Cardiac septum (tissue), 1 donor: ENCODE measurements around the gene CCN2. TPM values are rescaled to one million over a fixed set of nuclear protein-coding genes. Genes with fewer than 3 reads are reported as not detected.

Experiments used
- DNase-seq: peaks from one replicate; pipeline ENCODE4 v3.0.0-alpha.2; 2020; ENCODE audit warnings: low spot score
- intact Hi-C: fragments of 100-400 bp; cut with DNase I; formaldehyde crosslinking; loops from one replicate; pipeline ENCODE4 v1.14.0; 2022
- total RNA-seq: library from RNA; stranded (reverse); fragmentation: NEBNext Ultra II Directional; extraction: Animal tissue kit (Norgen Biotek cat#: 25700); gene quantifications from one replicate; pipeline ENCODE4 v1.2.1, GENCODE V29; 2021
- donor health status: DM: no; HTN: no; CAD: no.

CCN2 gene
- total RNA-seq, 1 donor from 2014 or later: 76.5 TPM

DNA sequence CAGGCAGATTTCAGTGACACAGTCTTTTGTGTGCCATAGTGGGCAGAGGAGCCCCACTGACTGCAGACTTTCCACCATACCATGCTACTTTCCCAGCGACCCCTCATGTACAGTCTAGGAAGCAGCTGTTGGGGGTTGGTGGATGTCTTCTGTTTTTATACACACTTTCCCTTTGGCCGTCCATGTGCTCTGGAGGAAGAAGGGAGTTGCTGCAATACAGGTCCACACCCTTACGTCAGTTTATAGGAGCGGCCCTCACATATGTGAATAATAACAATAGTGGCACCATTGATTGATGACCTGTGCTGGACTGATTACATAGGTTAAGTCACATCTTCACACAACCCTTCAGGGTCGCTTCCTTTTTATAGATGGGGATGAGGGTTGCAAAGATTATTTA is 17.5 kb upstream of the CCN2 start:
- intact Hi-C loops: no loop called here
- no peak for DNase-seq

GRCh38 chr6:131967948-131968347 is 16.8 kb upstream of the CCN2 start:
- no peak for DNase-seq
- intact Hi-C loops: no loop called here

DNA sequence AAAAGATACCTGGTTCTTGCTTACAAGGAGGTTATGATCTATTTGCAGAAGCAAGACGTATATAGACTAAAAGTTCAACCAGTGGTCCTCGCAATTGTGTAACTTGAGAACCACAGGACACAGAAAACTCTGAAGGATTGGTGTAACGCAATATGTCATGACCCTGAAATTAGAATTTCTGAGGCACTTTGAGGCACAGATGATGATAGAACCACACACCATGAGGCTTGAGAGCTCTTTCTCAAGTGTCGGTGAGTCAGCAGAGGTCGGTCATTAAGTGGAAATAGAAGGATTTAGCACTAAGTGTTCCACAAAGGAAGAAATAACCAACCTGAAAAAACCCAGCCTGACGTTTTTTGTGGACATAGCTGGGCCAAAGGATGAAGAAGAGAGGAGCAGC is 15.3 kb upstream of the CCN2 start:
- DNase-seq: no peak
- intact Hi-C loops: no loop called here

GRCh38 chr6:131963063-131963462 is 11.9 kb upstream of the CCN2 start:
- intact Hi-C loops: no loop called here
- DNase-seq: no peak

DNA sequence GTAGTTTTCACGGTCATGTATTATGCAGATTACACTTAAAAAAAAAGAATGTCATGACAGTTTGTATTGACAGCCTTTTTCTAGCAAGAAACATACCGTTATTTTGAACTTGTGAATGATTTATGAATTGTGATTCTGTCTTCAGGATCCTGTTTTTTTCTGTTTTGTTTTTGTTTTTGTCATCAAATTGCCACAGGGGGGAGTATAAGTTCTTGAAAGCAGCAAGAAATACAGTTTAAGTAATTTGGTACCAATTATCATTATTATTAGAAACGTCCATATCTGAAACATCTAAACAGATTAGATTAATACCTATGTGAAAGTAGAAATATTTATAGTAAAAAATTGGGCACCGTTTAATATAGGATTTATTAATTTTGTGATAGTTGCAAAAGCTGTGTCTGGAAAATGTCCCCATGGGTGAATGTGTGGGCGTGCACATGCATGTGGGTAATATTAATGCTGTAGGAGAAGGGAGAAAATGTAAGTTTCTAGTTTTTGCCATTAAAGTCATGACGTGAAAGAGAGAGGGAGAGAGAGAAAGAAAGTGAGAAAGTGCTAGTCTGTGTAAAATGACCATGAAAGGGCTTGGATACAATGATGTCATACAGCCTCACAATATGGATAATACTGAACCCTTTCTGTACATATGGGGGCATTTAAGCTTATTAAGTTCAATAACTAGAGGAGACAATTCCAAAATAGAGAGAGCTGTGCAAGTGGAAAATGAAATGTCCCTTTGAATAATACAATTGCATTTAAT is 9.4 kb upstream of the CCN2 start:
- intact Hi-C loops: no loop called here
- DNase-seq: no peak

GRCh38 chr6:131958542-131959470 is 7.6 kb upstream of the CCN2 start:
- no peak for DNase-seq
- intact Hi-C loops: no loop called here

DNA sequence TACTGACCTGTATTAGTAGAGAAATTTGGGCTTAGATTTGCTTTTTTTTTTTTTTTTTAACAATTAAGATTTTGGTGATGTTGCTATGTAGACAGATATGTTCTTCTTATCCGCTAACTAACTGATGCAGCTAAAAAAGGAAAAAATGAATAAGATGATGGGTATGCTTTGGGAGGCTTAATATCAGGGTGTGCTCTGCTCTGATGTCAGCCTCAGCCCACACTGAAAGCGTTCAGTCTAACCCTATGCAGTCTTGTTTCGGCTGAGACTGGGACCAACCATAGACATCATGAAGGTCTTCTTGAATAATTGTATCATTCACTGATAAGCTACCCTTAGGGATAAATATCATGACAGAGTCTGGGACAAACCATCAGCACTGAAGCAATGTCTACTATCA is 6.9 kb upstream of the CCN2 start:
- intact Hi-C loops: no loop called here
- DNase-seq: no peak

DNA sequence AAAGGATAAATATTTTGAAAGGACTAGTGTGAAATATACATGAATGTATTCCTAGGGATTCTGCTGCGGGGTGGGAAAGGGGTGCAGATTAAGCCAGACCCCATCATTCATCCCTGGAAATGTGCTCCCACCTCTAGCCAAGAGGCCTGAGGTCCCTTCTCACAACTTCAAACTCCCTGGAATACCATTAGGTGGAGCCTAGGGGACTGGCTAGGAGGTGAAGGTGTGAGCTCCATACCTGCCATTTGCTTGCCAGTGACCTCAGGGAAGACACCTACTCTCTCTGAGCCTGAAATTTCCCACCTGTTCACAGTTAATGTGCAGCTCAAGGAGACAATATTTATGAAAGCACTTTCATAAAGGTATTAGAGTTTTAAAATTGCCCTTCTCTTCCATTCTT is 4.7 kb upstream of the CCN2 start:
- intact Hi-C loops: no loop called here
- DNase-seq: no peak

DNA sequence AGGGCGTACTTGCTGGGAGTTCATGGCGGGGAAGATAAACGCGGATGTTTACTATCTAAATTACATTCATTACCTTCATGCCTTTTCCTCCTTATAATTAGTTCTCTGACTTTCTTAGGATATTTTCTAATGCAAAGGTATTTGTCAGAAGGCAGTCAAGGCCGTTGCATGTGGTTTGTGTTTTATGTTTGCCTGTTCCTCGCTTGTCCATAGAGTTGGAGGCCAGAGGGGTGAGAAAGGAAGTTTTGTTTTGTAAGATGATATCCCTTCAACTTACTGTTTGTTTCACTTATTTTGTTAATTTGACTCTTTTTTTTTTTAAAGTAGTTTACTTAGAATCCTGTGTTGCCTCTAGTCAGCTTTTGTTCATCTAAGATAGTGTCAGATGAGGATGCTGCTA is 4.0 kb upstream of the CCN2 start:
- intact Hi-C loops: no loop called here
- DNase-seq: no peak

DNA sequence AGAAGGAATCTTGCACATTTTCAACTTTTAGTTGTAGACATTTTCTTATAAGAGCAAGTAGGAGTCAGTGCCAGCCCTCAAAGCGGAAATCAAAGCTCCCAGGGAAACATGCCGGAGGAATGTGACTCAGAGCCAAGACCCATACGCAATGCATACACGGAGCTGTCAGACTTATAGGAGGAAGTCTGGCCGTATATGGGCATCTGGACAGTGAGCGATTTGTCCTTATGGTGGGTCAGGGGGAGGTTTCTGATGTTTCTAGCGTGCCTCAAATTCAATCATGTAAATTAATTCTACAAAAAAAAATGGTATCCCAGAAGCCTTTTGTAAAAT is 3.6 kb upstream of the CCN2 start:
- no peak for DNase-seq
- intact Hi-C loops: loop anchor here (5.0 kb wide), 1 partner anchor 208 kb away; no protein-coding TSS in a partner anchor

GRCh38 chr6:131954059-131954774 is 3.0 kb upstream of the CCN2 start:
- intact Hi-C loops: loop anchor here (5.0 kb wide), 1 partner anchor 208 kb away; no protein-coding TSS in a partner anchor
- DNase-seq: no peak

DNA sequence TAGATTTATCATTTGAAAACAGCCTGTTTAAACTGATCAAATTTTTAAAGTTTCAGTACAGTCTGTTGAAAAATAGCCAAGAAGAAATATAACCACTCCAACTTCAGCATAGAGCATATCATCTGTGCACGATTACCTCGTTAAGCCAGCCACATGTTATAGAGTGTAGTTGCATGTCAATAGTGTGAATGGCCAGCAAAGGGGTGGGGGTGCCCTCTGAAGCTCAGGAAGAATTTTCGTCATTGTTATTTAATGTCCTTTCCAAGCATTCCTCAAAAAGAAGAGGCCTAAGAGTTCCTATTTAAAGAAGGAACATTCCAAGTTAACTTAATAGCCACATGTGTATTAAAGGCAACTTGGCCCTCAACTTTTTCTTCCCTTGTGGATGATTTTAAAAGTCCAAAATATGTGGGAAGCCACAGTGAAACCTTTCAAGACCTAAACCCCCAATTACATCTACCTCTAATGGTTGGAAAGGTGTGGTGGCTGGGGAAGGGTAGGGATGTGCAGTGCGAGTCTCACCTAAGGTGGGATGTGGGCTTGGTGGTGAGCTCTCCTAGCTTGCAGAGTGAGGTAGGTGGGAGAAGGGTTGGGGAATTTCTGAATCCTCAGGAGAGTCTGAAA is 1.8 kb upstream of the CCN2 start:
- DNase-seq: no peak
- intact Hi-C loops: loop anchor here (5.0 kb wide), 1 partner anchor 209 kb away; no protein-coding TSS in a partner anchor

- no peak for DNase-seq
- intact Hi-C loops: loop anchor here (5.0 kb wide), 1 partner anchor 211 kb away; no protein-coding TSS in a partner anchor
These were observed 531 bp upstream of the CCN2 start for GRCh38 chr6:131951576-131952230.

DNA sequence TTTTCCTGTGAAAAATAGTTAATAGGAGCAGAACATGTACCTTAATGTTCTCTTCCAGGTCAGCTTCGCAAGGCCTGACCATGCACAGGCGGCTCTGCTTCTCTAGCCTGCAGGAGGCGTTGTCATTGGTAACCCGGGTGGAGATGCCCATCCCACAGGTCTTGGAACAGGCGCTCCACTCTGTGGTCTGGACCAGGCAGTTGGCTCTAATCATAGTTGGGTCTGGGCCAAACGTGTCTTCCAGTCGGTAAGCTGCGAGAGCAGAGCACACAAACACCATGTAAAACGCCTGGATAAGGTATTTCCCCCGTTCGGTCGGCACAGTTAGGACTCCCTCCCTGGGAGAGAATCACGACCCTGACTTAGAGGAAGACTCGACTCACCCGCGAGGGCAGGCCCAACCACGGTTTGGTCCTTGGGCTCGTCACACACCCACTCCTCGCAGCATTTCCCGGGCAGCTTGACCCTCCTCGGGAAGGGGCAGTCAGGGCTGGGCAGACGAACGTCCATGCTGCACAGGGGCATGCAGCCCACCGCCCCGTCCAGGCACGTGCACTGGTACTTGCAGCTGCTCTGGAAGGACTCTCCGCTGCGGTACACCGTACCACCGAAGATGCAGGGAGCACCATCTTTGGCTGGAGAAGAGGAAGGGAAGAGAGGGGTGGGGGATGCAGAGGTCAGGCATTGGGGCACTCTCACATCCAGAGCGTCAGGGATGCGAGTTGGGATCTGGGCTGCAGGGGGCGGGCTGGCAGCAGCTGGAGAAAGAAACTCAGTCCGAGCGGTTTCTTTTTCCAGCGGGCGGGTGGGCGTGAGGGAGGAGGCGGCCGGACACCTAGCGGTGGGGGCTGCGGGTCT is 1.0 kb downstream of the CCN2 start:
- intact Hi-C loops: loop anchor here (5.0 kb wide), 2 partner anchors 192 to 212 kb away; no protein-coding TSS in a partner anchor
- peak; percentile 81 for DNase-seq

GRCh38 chr6:131949620-131949908 is 1.6 kb downstream of the CCN2 start:
- DNase-seq: no peak
- intact Hi-C loops: loop anchor here (5.0 kb wide), 1 partner anchor 193 kb away; no protein-coding TSS in a partner anchor

GRCh38 chr6:131948692-131949619 is 2.2 kb downstream of the CCN2 start:
- intact Hi-C loops: loop anchor here (5.0 kb wide), 1 partner anchor 193 kb away; no protein-coding TSS in a partner anchor
- DNase-seq: no peak

GRCh38 chr6:131947986-131948661 is 3.0 kb downstream of the CCN2 start:
- intact Hi-C loops: loop anchor here (5.0 kb wide), 1 partner anchor 194 kb away; no protein-coding TSS in a partner anchor
- no peak for DNase-seq
